DND-41 (cell line): ENCODE results near the gene UBE2K.
"Not testable (repeated sequence)": the region's sequence is repeated elsewhere in the genome, so short reads cannot be mapped to it uniquely, and the experiment has no call there.

Experiments used
- ATAC-seq: fragments of 200-7000 bp; cut with Tn5 transposase; 3 replicates; pipeline ENCODE4 v1.9.1; 2021; ENCODE audit warnings: low read depth; ENCODE audit not compliant: insufficient read depth
- DNase-seq: peaks from one replicate; pipeline ENCODE4 v3.0.0-alpha.2; 2020
- H2AFZ ChIP-seq: 2 replicates; pipeline ENCODE4 v1.6.0; 2012; ENCODE audit warnings: low read depth, low read length
- H3K27ac ChIP-seq: 2 replicates; pipeline ENCODE4 v1.5.1; 2012; ENCODE audit warnings: low read length, inconsistent platforms
- H3K27me3 ChIP-seq: fragments of 200-600 bp; sonication (generic); 2 replicates; pipeline ENCODE4 v1.6.0; 2012; ENCODE audit warnings: low read length, mild to moderate bottlenecking, inconsistent platforms; ENCODE audit not compliant: insufficient read depth, poor library complexity
- H3K36me3 ChIP-seq: 2 replicates; pipeline ENCODE4 v1.5.1; 2012; ENCODE audit warnings: low read length, inconsistent platforms; ENCODE audit not compliant: insufficient read depth
- H3K4me1 ChIP-seq: 2 replicates; pipeline ENCODE4 v1.5.1; 2012; ENCODE audit warnings: mild to moderate bottlenecking, low read length; ENCODE audit not compliant: insufficient read depth
- H3K4me2 ChIP-seq: 2 replicates; pipeline ENCODE4 v1.6.0; 2012; ENCODE audit warnings: mild to moderate bottlenecking, moderate library complexity, low read length, inconsistent platforms; ENCODE audit not compliant: insufficient read depth
- H3K4me3 ChIP-seq, 2 experiments: fragments of 200-600 bp in 1 of 2; shearing (Covaris generic) in 1 of 2; 2 replicates each; pipeline ENCODE4 v1.5.1; 2012 to 2016; ENCODE audit warnings: inconsistent platforms in 2 of 2, low read length in 2 of 2, mild to moderate bottlenecking in 2 of 2, low read depth in 1 of 2, moderate library complexity in 1 of 2
- H3K79me2 ChIP-seq: 2 replicates; pipeline ENCODE4 v1.6.0; 2012; ENCODE audit warnings: low read length, inconsistent platforms; ENCODE audit not compliant: insufficient read depth
- H3K9ac ChIP-seq: 2 replicates; pipeline ENCODE4 v1.6.0; 2012; ENCODE audit warnings: low read depth, mild to moderate bottlenecking, inconsistent platforms, low read length, moderate library complexity
- H3K9me3 ChIP-seq: 2 replicates; pipeline ENCODE4 v1.5.1; 2012; ENCODE audit warnings: low read length, moderate library complexity, mild to moderate bottlenecking, inconsistent platforms; ENCODE audit not compliant: insufficient read depth, severe bottlenecking
- H4K20me1 ChIP-seq: 2 replicates; pipeline ENCODE4 v1.6.0; 2012; ENCODE audit warnings: low read length; ENCODE audit not compliant: insufficient read depth
- CTCF ChIP-seq: IDR thresholded peaks from 2 replicates; pipeline ENCODE4 v1.5.1; 2012; ENCODE audit warnings: borderline replicate concordance, low read length, moderate library complexity, mild to moderate bottlenecking; ENCODE audit not compliant: poor library complexity, severe bottlenecking; ENCODE audit errors: extremely low read depth
- EZH2 ChIP-seq: IDR thresholded peaks from 3 replicates; pipeline ENCODE4 v1.6.1; 2012; ENCODE audit warnings: borderline replicate concordance, low read depth, mild to moderate bottlenecking, moderate library complexity, low read length, inconsistent platforms; ENCODE audit not compliant: severe bottlenecking

UBE2K gene

DNA sequence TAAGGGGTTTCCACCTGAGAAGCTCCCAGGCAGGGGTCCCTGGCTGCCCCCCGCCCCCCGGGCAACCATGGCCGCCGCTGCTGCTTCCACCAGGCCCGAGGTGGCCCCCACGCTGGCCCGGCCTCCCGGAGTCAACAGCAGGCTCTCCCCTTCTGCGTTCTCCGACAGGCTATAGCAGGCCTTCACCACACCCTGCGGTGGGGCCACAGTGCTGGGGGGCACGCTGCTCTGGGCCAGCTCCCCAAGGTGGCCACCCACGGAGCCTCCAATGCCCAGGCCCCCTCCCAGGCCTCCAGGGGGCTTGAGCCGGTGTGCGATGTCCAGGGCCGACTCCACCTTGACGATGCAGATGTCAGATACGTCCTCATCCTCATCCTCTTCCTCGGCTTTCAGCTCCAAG, 72.5 kb downstream of the UBE2K start:
- TF ChIP-seq CTCF (no peak), EZH2 (no peak)
- no peak for ATAC-seq

GRCh38 chr4:39770969-39771724, 73.2 kb downstream of the UBE2K start:
- H2AFZ ChIP-seq: no peak overlapping the region
- TF ChIP-seq EZH2 (no peak), CTCF (no peak)
- no peak overlapping the region for H3K9ac ChIP-seq
- H3K4me1 ChIP-seq: no peaks in the 10 kb centered on the region
- H3K27ac ChIP-seq: no peak overlapping the region
- no peaks in the 10 kb centered on the region for H3K9me3 ChIP-seq
- ATAC-seq (no peak), DNase-seq (no peak)
- H3K36me3 ChIP-seq: peaks cover 65% of the 10 kb centered on the region
- H4K20me1 ChIP-seq: no peaks in the 10 kb centered on the region; the same call in 1 of the 2 replicates
- no peak overlapping the region for H3K4me3 ChIP-seq
- H3K27me3 ChIP-seq: no peaks in the 10 kb centered on the region
- no peaks in the 10 kb centered on the region for H3K79me2 ChIP-seq
- no peak overlapping the region for H3K4me2 ChIP-seq

More for the DNA sequence above, 72.5 kb downstream of the UBE2K start:
- Histone ChIP-seq H3K4me3 (no peak overlapping the region), H3K9me3 (no peaks in the 10 kb centered on the region), H3K79me2 (no peaks in the 10 kb centered on the region), H3K9ac (no peak overlapping the region), H3K27ac (no peak overlapping the region), H3K27me3 (no peaks in the 10 kb centered on the region), H3K36me3 (peaks cover 66% of the 10 kb centered on the region), H3K4me1 (no peaks in the 10 kb centered on the region), H3K4me2 (no peak overlapping the region), H2AFZ (no peak overlapping the region), H4K20me1 (no peaks in the 10 kb centered on the region; the same call in 1 of the 2 replicates)
- DNase-seq: no peak

GRCh38 chr4:39781988-39782387, 84.1 kb downstream of the UBE2K start:
- not testable (repeated sequence) for H3K79me2 ChIP-seq, H3K4me3 ChIP-seq, ATAC-seq, H4K20me1 ChIP-seq, H2AFZ ChIP-seq, DNase-seq, H3K27me3 ChIP-seq, H3K4me1 ChIP-seq, H3K9me3 ChIP-seq, H3K4me2 ChIP-seq, H3K27ac ChIP-seq, H3K9ac ChIP-seq
- peaks cover 28% of the 10 kb centered on the region for H3K36me3 ChIP-seq

- no peaks in the 10 kb centered on the region for H3K9me3 ChIP-seq
- no peak overlapping the region for H3K4me3 ChIP-seq
- no peaks in the 10 kb centered on the region for H4K20me1 ChIP-seq
- 0 out of 2 replicates have a peak, but pooled peaks cover 7% of the 10 kb centered on the region for H3K36me3 ChIP-seq
- H3K79me2 ChIP-seq: no peaks in the 10 kb centered on the region
- no peak overlapping the region for H3K9ac ChIP-seq
- no peak for TF ChIP-seq EZH2
- TF ChIP-seq CTCF: no peak
- no peak for ATAC-seq
- H3K4me1 ChIP-seq: no peaks in the 10 kb centered on the region
- H3K4me2 ChIP-seq: no peak overlapping the region
- no peaks in the 10 kb centered on the region for H3K27me3 ChIP-seq
- no peak overlapping the region for H3K27ac ChIP-seq
- no peak for DNase-seq
- no peak overlapping the region for H2AFZ ChIP-seq
Observed at GRCh38 chr4:39785083-39785482, 87.1 kb downstream of the UBE2K start.
